B cell (primary cell): ENCODE results near the gene SYNPO. TPM values are rescaled to one million over a fixed set of nuclear protein-coding genes. Genes with fewer than 3 reads are reported as not detected.

Experiments
- ATAC-seq: fragments of 200-7000 bp; cut with Tn5 transposase; one replicate; pipeline ENCODE4 v1.10.0; 2021; ENCODE audit warnings: low read depth, mild to moderate bottlenecking, moderate number of reproducible peaks, moderate library complexity
- CTCF ChIA-PET: fragments of 350-600 bp; sonication (Branson Sonifier 250); formaldehyde crosslinking; loops from one replicate; lab custom pipeline; 2021; ENCODE audit warnings: antibody characterized with exemption, inconsistent platforms; lab: Charles Lee
- POLR2A ChIA-PET: fragments of 350-600 bp; sonication (Branson Sonifier 250); formaldehyde crosslinking; loops from one replicate; lab custom pipeline; 2021; ENCODE audit warnings: antibody characterized with exemption; lab: Charles Lee
- DNase-seq: peaks from one replicate; pipeline ENCODE4 v3.0.0; 2013
- H2AFZ ChIP-seq: 2 replicates; pipeline ENCODE4 v1.6.1; 2012; ENCODE audit warnings: mild to moderate bottlenecking, low read depth, low read length; ENCODE audit not compliant: insufficient read depth, poor library complexity, severe bottlenecking
- H3K27ac ChIP-seq, 2 donors: 1 replicate in 1 of 2; 2 replicates in 1 of 2; pipeline ENCODE4 v1.5.1; 2012 to 2013; ENCODE audit warnings: low read length in 2 of 2, mild to moderate bottlenecking in 2 of 2, moderate library complexity in 1 of 2
- H3K27me3 ChIP-seq, 4 experiments: fragments of 200-600 bp in 1 of 4; sonication (generic) in 1 of 4; replicated peaks in 1 of 4; 1 replicate in 2 of 4; 2 replicates in 2 of 4; pipeline versions ENCODE4 v1.6.1 to v1.7.0; 2013 to 2016; ENCODE audit warnings: low read length in 3 of 4, mild to moderate bottlenecking in 2 of 4, mixed read lengths in 1 of 4, moderate library complexity in 1 of 4; ENCODE audit not compliant: insufficient read depth in 4 of 4, control insufficient read depth in 3 of 4; ENCODE audit errors: control extremely low read depth in 1 of 4
- H3K36me3 ChIP-seq, 2 experiments: replicated peaks in 1 of 2; 1 replicate in 1 of 2; 2 replicates in 1 of 2; pipeline versions ENCODE4 v1.6.1 to v1.7.1; 2013; ENCODE audit warnings: low read length in 1 of 2; ENCODE audit not compliant: insufficient read depth in 2 of 2, control insufficient read depth in 1 of 2; ENCODE audit errors: control extremely low read depth in 1 of 2, extremely low read depth in 1 of 2
- H3K4me1 ChIP-seq, 2 donors: fragments of 200-600 bp in 1 of 2; sonication (generic) in 1 of 2; 1 replicate in 1 of 2; 2 replicates in 1 of 2; pipeline versions ENCODE4 v1.5.1 to v1.6.1; 2013 to 2017; ENCODE audit warnings: low read length in 2 of 2; ENCODE audit not compliant: control insufficient read depth in 2 of 2, insufficient read depth in 2 of 2
- H3K4me2 ChIP-seq: replicated peaks from 2 replicates; pipeline ENCODE3; 2012; ENCODE audit warnings: mild to moderate bottlenecking, low read depth, low read length; ENCODE audit not compliant: poor library complexity, severe bottlenecking
- H3K4me3 ChIP-seq, 5 experiments: fragments of 200-600 bp in 1 of 5; sonication (generic) in 1 of 5; 1 replicate in 3 of 5; 2 replicates in 2 of 5; pipeline versions ENCODE4 v1.5.1 to v1.7.0; 2011 to 2016; ENCODE audit warnings: low read length in 4 of 5, mild to moderate bottlenecking in 4 of 5, low read depth in 2 of 5, control low read depth in 1 of 5, moderate library complexity in 1 of 5; ENCODE audit not compliant: insufficient read depth in 1 of 5; ENCODE audit errors: control extremely low read depth in 1 of 5, extremely low read depth in 1 of 5
- H3K79me2 ChIP-seq: fragments of 200-600 bp; sonication (generic); one replicate; pipeline ENCODE4 v1.6.0; 2016; ENCODE audit warnings: low read length; ENCODE audit not compliant: control insufficient read depth, insufficient read depth
- H3K9ac ChIP-seq: fragments of 200-600 bp; sonication (generic); 2 replicates; pipeline ENCODE4 v1.6.1; 2017; ENCODE audit warnings: mild to moderate bottlenecking, low read length, moderate library complexity
- H3K9me3 ChIP-seq, 3 donors: one replicate each; pipeline versions ENCODE4 v1.6.1 to v1.7.1; 2013; ENCODE audit warnings: low read length in 2 of 3; ENCODE audit not compliant: control insufficient read depth in 2 of 3, insufficient read depth in 1 of 3; ENCODE audit errors: control extremely low read depth in 1 of 3
- H4K20me1 ChIP-seq: 2 replicates; pipeline ENCODE4 v1.6.0; 2012; ENCODE audit warnings: mild to moderate bottlenecking, low read length; ENCODE audit not compliant: insufficient read depth, control insufficient read depth, poor library complexity, severe bottlenecking
- H3K27ac Mint-ChIP-seq: one replicate; pipeline ENCODE4 v1.8.0; 2021; ENCODE audit warnings: mixed read lengths
- H3K27me3 Mint-ChIP-seq: one replicate; pipeline ENCODE4 v1.8.0; 2021; ENCODE audit warnings: mixed read lengths
- H3K4me1 Mint-ChIP-seq: one replicate; pipeline ENCODE4 v1.8.0; 2021; ENCODE audit warnings: mixed read lengths
- H3K4me3 Mint-ChIP-seq: one replicate; pipeline ENCODE4 v1.8.0; 2021; ENCODE audit warnings: mixed read lengths
- H3K9me3 Mint-ChIP-seq: one replicate; pipeline ENCODE4 v1.8.0; 2022; ENCODE audit warnings: mixed read lengths; ENCODE audit not compliant: insufficient read depth
- EZH2 ChIP-seq: IDR thresholded peaks from 2 replicates; pipeline ENCODE4 v1.6.1; 2012; ENCODE audit warnings: borderline replicate concordance, low read depth, mild to moderate bottlenecking, moderate library complexity, low read length; ENCODE audit not compliant: insufficient read depth, poor library complexity, severe bottlenecking
- WGBS: methylation state at CpG from one replicate; pipeline ENCODE4 v1.1.5; 2013; ENCODE audit warnings: missing lambda C conversion rate; ENCODE audit not compliant: insufficient coverage; 5-methylcytosine and 5-hydroxymethylcytosine counted together
- intact Hi-C: fragments of 100-400 bp; cut with micrococcal nuclease; formaldehyde crosslinking; loops from one replicate; pipeline ENCODE4 v1.10.0; 2022
- polyA plus RNA-seq: library from polyadenylated mRNA; depleted of rRNA; stranded (reverse); fragments of >200 nt; gene quantifications from 2 replicates; pipeline ENCODE4 v1.2.3, GENCODE V29; 2012
- total RNA-seq, 2 donors: library from RNA; stranded (reverse); fragments of 120-200 nt in 1 of 2; gene quantifications; 1 replicate in 1 of 2; 2 replicates in 1 of 2; pipeline versions ENCODE4 v1.2.3 to v1.2.4, GENCODE V29; 2013 to 2022
- TF ChIP-seq, protein P1 (sequence below): fragments of 200-600 bp; IDR thresholded peaks from one replicate; pipeline ENCODE4 v1.8.0; 2022; ENCODE audit warnings: antibody characterized with exemption, mild to moderate bottlenecking

Gene SYNPO
- total and polyA plus RNA-seq, 2 donors (not counting 1 experiment from before 2014, with no cell fraction given): 13.2 to 16.8 TPM

DNA sequence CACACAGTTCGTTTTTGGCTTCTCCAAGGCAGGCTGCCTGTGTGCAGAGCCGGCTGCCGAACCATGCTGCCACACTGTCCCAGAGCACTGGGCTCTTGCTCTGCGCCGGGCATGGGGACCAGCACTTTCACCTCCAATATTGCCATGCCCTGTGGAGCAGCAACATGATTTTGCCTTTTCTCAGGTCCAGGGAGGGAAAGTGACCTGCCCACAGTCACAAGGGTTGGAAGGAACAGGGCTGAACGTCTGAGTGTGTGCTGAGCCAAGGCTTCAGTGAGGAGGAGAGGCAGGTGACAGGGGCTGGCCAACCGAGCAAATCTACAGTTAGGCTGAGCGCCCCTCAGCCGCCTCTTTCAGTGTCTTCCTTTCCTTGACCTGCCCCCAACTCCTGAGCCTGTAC is 34.0 kb upstream of the SYNPO start:
- no peak overlapping the region for H3K9ac ChIP-seq
- no peaks in the 10 kb centered on the region for H3K27me3 ChIP-seq
- no peak for DNase-seq
- H4K20me1 ChIP-seq: no peaks in the 10 kb centered on the region
- ATAC-seq: no peak
- H3K4me1 ChIP-seq: no peaks in the 10 kb centered on the region
- H3K36me3 ChIP-seq: no peaks in the 10 kb centered on the region
- intact Hi-C loops: no loop called here
- no peak for TF ChIP-seq EZH2
- TF ChIP-seq, protein P1, sequence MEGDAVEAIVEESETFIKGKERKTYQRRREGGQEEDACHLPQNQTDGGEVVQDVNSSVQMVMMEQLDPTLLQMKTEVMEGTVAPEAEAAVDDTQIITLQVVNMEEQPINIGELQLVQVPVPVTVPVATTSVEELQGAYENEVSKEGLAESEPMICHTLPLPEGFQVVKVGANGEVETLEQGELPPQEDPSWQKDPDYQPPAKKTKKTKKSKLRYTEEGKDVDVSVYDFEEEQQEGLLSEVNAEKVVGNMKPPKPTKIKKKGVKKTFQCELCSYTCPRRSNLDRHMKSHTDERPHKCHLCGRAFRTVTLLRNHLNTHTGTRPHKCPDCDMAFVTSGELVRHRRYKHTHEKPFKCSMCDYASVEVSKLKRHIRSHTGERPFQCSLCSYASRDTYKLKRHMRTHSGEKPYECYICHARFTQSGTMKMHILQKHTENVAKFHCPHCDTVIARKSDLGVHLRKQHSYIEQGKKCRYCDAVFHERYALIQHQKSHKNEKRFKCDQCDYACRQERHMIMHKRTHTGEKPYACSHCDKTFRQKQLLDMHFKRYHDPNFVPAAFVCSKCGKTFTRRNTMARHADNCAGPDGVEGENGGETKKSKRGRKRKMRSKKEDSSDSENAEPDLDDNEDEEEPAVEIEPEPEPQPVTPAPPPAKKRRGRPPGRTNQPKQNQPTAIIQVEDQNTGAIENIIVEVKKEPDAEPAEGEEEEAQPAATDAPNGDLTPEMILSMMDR: no peak
- Mint-ChIP-seq H3K4me1 (no peaks in the 10 kb centered on the region), H3K4me3 (no peak overlapping the region), H3K27me3 (peaks cover 6% of the 10 kb centered on the region), H3K27ac (no peak overlapping the region), H3K9me3 (no peaks in the 10 kb centered on the region)
- H3K27ac ChIP-seq: no peak overlapping the region
- no peak overlapping the region for H3K4me3 ChIP-seq
- ChIA-PET CTCF (no interaction called here), POLR2A (no interaction called here)
- no peak overlapping the region for H2AFZ ChIP-seq
- no peaks in the 10 kb centered on the region for H3K9me3 ChIP-seq
- no peaks in the 10 kb centered on the region for H3K79me2 ChIP-seq
- no peak overlapping the region for H3K4me2 ChIP-seq
- WGBS: 82% methylated on average over 8 of the region's 9 CpGs

DNA sequence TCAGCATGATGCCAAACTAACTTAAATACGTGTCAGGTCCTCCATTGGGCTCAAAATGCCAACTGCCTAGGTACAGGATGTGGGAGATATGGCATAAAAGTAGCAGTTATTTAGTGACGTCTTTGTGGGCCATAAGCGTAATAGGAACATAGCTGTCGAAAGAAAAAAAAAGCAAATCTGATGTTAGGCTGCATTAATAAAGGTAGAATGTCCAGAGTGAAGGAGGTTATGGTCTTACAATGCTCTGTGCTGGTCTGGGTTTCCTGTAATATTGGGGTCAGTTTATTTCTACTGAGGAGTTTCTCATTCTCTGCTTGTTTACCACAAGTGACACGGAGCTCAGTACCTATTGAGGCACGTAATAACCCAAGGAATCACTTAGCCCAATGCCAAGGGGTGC is 33.4 kb upstream of the SYNPO start:
- Mint-ChIP-seq H3K27me3 (peaks cover 6% of the 10 kb centered on the region), H3K9me3 (no peaks in the 10 kb centered on the region), H3K4me3 (no peak overlapping the region), H3K27ac (no peak overlapping the region), H3K4me1 (no peaks in the 10 kb centered on the region)
- ChIA-PET CTCF (no interaction called here), POLR2A (no interaction called here)
- Histone ChIP-seq H3K27me3 (no peaks in the 10 kb centered on the region), H3K36me3 (no peaks in the 10 kb centered on the region), H3K4me2 (no peak overlapping the region), H2AFZ (no peak overlapping the region), H3K9ac (no peak overlapping the region), H3K27ac (no peak overlapping the region), H3K9me3 (no peaks in the 10 kb centered on the region), H3K4me3 (no peak overlapping the region), H3K4me1 (no peaks in the 10 kb centered on the region), H4K20me1 (no peaks in the 10 kb centered on the region), H3K79me2 (no peaks in the 10 kb centered on the region)
- DNase-seq (no peak), ATAC-seq (no peak)
- intact Hi-C loops: no loop called here
- TF ChIP-seq, protein P1: no peak
- no peak for TF ChIP-seq EZH2
- WGBS: 89% methylated on average over 4 of the region's 6 CpGs
